ENCODE results near the gene ARID1B.

ARID1B gene

DNA sequence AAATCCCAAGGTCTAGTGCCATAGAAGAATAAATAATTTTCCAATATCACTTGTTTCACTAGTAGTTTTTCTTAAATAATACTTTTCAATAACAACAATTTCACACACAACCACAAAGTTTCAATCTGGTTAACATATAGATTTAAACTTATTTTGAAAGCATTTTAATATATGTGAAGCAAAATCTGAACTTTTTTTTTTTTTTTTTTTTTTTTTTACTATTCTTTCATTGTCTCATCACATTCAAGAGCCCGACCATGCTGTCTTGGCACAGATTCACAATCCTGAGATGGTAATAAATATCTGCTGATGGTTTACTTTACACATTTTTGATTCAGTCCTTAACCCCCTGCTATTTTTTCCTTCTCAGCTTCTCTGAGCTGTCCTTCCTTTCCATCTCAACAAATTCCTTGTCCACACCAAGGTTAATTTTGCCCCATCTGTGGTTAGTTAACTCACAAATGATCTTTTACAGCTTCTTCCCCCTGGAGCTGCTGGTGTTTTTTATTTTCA lies 283.3 kb downstream of the ARID1B start:
- Histone ChIP-seq H3K27me3 (no peaks in the 10 kb centered on the region), H3K4me3 (ENCODE audit: low read depth, low read length) (no peak overlapping the region), H3K4me1 (peaks cover 17% of the 10 kb centered on the region), H3K9me3 (no peaks in the 10 kb centered on the region), H3K36me3 (peaks cover 3% of the 10 kb centered on the region; the same call in 1 of the 2 replicates)
- no peak for DNase-seq
- TF ChIP-seq, protein P1, sequence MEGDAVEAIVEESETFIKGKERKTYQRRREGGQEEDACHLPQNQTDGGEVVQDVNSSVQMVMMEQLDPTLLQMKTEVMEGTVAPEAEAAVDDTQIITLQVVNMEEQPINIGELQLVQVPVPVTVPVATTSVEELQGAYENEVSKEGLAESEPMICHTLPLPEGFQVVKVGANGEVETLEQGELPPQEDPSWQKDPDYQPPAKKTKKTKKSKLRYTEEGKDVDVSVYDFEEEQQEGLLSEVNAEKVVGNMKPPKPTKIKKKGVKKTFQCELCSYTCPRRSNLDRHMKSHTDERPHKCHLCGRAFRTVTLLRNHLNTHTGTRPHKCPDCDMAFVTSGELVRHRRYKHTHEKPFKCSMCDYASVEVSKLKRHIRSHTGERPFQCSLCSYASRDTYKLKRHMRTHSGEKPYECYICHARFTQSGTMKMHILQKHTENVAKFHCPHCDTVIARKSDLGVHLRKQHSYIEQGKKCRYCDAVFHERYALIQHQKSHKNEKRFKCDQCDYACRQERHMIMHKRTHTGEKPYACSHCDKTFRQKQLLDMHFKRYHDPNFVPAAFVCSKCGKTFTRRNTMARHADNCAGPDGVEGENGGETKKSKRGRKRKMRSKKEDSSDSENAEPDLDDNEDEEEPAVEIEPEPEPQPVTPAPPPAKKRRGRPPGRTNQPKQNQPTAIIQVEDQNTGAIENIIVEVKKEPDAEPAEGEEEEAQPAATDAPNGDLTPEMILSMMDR (IDR thresholded peaks at IDR 0.05; ENCODE audit: low read depth, low read length), result no peak

DNA sequence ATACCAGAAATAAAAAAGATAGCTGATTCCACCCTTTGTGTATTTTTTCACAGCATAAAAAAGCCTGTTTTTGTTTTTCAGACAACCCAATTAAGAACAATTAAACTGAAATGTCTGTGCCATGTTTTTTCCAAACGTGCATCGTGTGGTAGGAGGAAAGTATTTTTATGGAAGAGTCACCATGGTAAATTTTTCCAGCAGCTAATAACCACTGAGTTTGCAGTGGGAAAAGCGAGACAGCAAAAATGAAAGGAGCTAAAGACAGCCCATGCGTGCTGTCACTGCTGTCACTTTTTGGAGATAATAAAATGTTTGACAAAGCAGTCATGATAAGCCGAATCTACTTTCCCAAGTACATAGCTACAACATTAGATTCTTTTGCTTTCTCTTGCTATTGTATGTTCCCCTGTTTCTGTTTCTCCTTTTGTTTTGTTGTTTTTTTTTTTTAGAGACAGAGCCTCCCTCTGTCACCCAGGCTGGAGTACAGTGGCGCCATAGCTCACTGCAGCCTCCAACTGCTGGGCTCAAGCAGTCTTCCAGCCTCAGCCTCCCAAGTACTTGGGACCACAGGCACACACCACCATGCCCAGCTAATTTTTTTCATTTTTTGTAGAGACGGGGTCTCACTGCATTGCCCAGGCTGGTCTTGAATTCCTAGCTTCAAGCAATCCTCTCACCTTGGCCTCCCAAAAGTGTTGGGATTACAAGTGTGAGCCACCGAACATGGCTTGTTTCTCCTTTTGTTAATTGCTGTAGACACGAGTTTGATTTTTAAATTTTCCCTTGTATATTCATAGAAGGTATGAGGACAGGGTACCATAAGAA lies 284.8 kb downstream of the ARID1B start:
- TF ChIP-seq, protein P1 (IDR thresholded peaks at IDR 0.05; ENCODE audit: low read depth, low read length), result no peak
- no peak overlapping the region for H3K4me3 ChIP-seq (ENCODE audit: low read depth, low read length)
- H3K36me3 ChIP-seq, result peaks cover 3% of the 10 kb centered on the region; the same call in 1 of the 2 replicates
- peaks cover 17% of the 10 kb centered on the region for H3K4me1 ChIP-seq
- H3K27me3 ChIP-seq, result no peaks in the 10 kb centered on the region
- DNase-seq, result no peak
- H3K9me3 ChIP-seq, result no peaks in the 10 kb centered on the region

DNA sequence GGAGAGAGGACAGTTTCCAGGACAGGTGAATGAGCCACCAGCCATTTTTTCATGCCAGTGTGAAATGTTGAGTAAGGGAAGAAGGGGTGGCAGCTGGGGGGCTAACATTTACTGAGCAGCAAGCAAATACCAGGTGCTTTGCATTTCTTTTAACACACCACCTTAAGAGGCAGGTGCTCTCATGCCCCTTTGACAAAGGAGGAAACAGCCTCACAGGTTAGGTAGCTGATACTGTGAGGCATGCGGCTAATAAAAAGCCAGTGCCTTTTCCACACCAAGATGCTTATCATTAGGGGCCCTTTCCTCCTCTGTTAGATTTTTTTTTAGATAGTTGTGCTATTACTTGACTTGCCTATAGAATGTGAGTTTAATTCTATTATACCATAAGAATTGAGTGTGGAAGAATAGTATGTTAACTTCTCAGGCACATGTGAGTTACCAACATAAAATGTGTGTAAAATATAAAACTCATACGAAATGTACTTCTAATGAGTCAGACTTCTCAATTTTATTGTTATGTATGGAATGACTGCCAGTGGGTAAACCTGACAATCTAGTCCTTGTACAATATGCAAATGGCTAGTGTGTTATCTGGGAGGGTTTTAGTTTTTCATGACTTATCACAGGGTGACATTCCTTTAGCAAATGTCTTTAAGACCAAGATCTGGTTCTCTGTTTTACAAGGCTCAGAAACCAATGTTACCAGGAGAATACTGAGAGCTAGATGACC lies 286.2 kb downstream of the ARID1B start:
- Histone ChIP-seq H3K4me1 (peaks cover 17% of the 10 kb centered on the region), H3K4me3 (ENCODE audit: low read depth, low read length) (no peak overlapping the region), H3K27me3 (no peaks in the 10 kb centered on the region), H3K36me3 (peaks cover 2% of the 10 kb centered on the region; the same call in 1 of the 2 replicates), H3K9me3 (no peaks in the 10 kb centered on the region)
- TF ChIP-seq, protein P1 (IDR thresholded peaks at IDR 0.05; ENCODE audit: low read depth, low read length), result no peak
- DNase-seq, result no peak

DNA sequence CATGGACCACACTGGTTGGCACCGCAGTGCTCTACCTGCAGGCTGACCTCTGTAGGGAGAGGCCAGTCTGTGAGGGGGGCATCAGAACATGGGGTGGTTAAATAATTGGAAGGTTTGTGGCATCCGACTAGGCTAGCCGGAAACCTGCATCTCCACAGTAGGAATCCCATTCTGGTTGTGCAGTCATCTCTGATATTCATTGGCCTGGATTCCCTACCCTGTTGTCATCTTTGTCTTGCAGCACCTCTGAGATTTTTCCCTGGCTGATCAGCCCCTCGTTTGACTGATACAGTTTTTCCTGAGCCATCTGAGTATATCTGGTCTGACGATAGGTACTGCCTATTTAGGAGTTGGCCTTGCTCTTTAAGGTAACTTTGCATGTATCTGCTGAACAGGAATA lies 286.7 kb downstream of the ARID1B start:
- Histone ChIP-seq H3K27me3 (no peaks in the 10 kb centered on the region), H3K36me3 (no peaks in the 10 kb centered on the region; the same call in 1 of the 2 replicates), H3K9me3 (no peaks in the 10 kb centered on the region), H3K4me1 (peaks cover 17% of the 10 kb centered on the region), H3K4me3 (ENCODE audit: low read depth, low read length) (no peak overlapping the region)
- no peak for DNase-seq
- TF ChIP-seq, protein P1 (IDR thresholded peaks at IDR 0.05; ENCODE audit: low read depth, low read length), result no peak

DNA sequence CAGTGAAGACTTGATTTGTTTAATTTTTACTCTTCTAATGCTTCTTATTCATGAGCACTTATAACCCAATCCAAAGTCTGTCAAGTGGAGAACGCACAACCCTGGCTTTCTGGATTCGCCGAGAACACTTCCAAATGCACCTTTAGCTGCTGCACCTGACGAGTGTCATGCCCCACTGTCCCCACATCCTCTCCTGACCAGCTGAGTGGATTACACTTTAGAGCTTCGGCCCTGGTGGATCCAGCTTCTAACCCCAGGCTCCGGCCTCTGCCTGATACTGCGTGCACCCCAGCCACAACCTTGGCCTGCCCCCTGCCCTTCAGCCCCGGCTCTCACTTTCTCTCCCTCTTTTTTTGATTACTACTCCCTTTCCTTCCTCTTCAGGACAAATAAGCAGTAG lies 287.3 kb downstream of the ARID1B start:
- TF ChIP-seq, protein P1 (IDR thresholded peaks at IDR 0.05; ENCODE audit: low read depth, low read length), result no peak
- H3K27me3 ChIP-seq, result no peaks in the 10 kb centered on the region
- no peaks in the 10 kb centered on the region; the same call in 1 of the 2 replicates for H3K36me3 ChIP-seq
- DNase-seq, result no peak
- no peak overlapping the region for H3K4me3 ChIP-seq (ENCODE audit: low read depth, low read length)
- no peaks in the 10 kb centered on the region for H3K9me3 ChIP-seq
- peaks cover 16% of the 10 kb centered on the region for H3K4me1 ChIP-seq
